Middle frontal gyrus (tissue), 1 donor: ENCODE measurements around the gene HHIPL1.

ENCODE experiments used
- DNase-seq: peaks from one replicate; pipeline ENCODE4 v3.0.0-alpha.2; 2015; ENCODE audit warnings: low spot score; ENCODE audit errors: extremely low spot score

HHIPL1 gene

GRCh38 chr14:99644723-99645544 is at the start of gene HHIPL1:
HHIPL1 (plus strand) TSS chr14:99645129; CDS start chr14:99645208, 79 bp downstream.
- no peak for DNase-seq

GRCh38 chr14:99595524-99595923 is 49.4 kb upstream of the HHIPL1 start:
- no peak for DNase-seq

- DNase-seq: no peak
Observed at GRCh38 chr14:99596071-99596627, 48.8 kb upstream of the HHIPL1 start.

GRCh38 chr14:99596772-99597171 is 48.2 kb upstream of the HHIPL1 start:
- no peak for DNase-seq

GRCh38 chr14:99597911-99598600 is 46.9 kb upstream of the HHIPL1 start:
- no peak for DNase-seq

- DNase-seq: no peak
Observed at GRCh38 chr14:99598774-99599173, 46.2 kb upstream of the HHIPL1 start.

GRCh38 chr14:99599393-99599792 is 45.5 kb upstream of the HHIPL1 start:
- no peak for DNase-seq

- DNase-seq: no peak
Observed at GRCh38 chr14:99600232-99600888, 44.6 kb upstream of the HHIPL1 start.

GRCh38 chr14:99601361-99601831 is 43.5 kb upstream of the HHIPL1 start:
- DNase-seq: no peak

- no peak for DNase-seq
Observed at GRCh38 chr14:99602054-99602787, 42.7 kb upstream of the HHIPL1 start.

GRCh38 chr14:99602788-99603415 is 42.0 kb upstream of the HHIPL1 start:
- DNase-seq: no peak

GRCh38 chr14:99603471-99604277 is 41.3 kb upstream of the HHIPL1 start, which contains the start of gene CCDC85C:
CCDC85C (minus strand) TSS chr14:99604207; CDS start chr14:99603959, 248 bp downstream.
- no peak for DNase-seq

GRCh38 chr14:99604278-99604765 is 40.6 kb upstream of the HHIPL1 start:
- peak; percentile 93 for DNase-seq

- DNase-seq: no peak
Observed at GRCh38 chr14:99604766-99605298, 40.1 kb upstream of the HHIPL1 start.

GRCh38 chr14:99605299-99605961 is 39.5 kb upstream of the HHIPL1 start:
- DNase-seq: no peak

GRCh38 chr14:99606359-99606758 is 38.6 kb upstream of the HHIPL1 start:
- no peak for DNase-seq

GRCh38 chr14:99608591-99608990 is 36.3 kb upstream of the HHIPL1 start:
- no peak for DNase-seq
